ENCODE results near the gene SMPX. TPM values are rescaled to one million over a fixed set of nuclear protein-coding genes. Genes with fewer than 3 reads are reported as not detected.
A peak's percentile ranks its signal among the peaks of the same experiment; 100 is the strongest.

The SMPX gene
- total RNA-seq, 1 donor from 2014 or later: not detected

DNA sequence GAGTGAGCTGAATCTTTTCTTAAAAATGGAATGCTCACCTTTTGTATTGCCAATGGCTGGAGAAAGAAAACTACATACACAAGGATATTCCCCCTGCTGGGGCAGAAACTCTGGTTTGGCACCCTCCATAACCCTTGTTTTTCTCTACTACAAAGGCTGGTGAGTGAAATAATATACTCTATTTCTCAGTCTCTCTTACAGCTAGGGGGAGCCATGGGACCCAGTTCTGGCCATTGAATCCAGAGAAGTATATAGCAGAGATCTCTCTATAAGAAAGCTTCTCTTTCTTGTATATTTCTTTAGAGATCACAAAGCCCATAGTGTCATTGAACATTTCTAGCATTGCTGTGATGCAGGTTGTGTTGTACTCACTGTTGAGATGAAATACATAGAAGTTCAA, 49.8 kb downstream of the SMPX start:
- TF ChIP-seq, protein P1, sequence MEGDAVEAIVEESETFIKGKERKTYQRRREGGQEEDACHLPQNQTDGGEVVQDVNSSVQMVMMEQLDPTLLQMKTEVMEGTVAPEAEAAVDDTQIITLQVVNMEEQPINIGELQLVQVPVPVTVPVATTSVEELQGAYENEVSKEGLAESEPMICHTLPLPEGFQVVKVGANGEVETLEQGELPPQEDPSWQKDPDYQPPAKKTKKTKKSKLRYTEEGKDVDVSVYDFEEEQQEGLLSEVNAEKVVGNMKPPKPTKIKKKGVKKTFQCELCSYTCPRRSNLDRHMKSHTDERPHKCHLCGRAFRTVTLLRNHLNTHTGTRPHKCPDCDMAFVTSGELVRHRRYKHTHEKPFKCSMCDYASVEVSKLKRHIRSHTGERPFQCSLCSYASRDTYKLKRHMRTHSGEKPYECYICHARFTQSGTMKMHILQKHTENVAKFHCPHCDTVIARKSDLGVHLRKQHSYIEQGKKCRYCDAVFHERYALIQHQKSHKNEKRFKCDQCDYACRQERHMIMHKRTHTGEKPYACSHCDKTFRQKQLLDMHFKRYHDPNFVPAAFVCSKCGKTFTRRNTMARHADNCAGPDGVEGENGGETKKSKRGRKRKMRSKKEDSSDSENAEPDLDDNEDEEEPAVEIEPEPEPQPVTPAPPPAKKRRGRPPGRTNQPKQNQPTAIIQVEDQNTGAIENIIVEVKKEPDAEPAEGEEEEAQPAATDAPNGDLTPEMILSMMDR (IDR thresholded peaks at IDR 0.05; ENCODE audit: insufficient read depth, low read length, poor library complexity, severe bottlenecking): peak; percentile 14
- Histone ChIP-seq H3K27me3 (ENCODE audit: control insufficient read depth, insufficient read depth, low read length) (no peaks in the 10 kb centered on the region), H3K4me3 (ENCODE audit: low read depth, low read length) (no peak overlapping the region), H3K36me3 (ENCODE audit: control insufficient read depth, insufficient read depth, low read length) (no peaks in the 10 kb centered on the region)
- no peak for DNase-seq (ENCODE audit: low read depth)

DNA sequence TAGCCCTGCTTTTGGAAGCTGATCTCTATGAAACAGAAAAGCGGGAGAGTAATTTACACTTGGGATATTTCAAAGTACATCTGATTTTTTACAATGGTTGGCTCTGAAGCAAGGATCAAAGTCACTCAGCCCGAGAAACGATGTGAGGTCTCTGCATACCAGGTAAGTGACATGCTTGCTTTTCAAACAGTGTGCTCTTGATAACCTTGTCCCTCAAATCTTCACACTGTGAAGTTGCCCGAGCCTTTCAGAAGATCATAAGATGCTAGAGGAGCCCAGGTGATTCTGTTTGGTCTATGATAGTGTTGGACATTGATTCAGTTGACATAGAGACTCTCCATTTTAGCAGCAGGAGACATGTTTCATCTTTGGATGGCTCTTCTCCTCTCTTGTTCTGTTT, 52.7 kb downstream of the SMPX start:
- DNase-seq (ENCODE audit: low read depth): no peak
- Histone ChIP-seq H3K4me3 (ENCODE audit: low read depth, low read length) (no peak overlapping the region), H3K27me3 (ENCODE audit: control insufficient read depth, insufficient read depth, low read length) (no peaks in the 10 kb centered on the region), H3K36me3 (ENCODE audit: control insufficient read depth, insufficient read depth, low read length) (no peaks in the 10 kb centered on the region)
- TF ChIP-seq, protein P1 (IDR thresholded peaks at IDR 0.05; ENCODE audit: insufficient read depth, low read length, poor library complexity, severe bottlenecking): no peak

DNA sequence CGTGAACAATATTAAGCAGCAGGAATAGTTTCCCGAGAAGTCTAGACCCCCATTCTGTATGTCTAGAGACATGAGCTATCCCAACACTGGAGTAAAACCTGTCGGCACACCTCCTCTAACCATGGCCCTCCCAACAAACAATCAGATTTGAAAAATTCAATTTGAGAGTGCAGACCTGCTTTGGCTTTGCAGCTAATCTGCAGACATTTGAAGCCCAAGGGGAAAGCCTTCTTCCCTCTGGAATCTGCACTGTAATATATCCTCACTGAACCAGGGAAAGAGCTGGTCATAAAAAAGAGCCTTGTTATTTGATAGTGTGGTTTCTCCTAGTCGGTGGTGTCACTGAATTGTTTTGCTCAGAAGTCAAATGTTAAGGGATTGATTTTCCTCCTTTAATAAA, 55.2 kb downstream of the SMPX start:
- no peak for DNase-seq (ENCODE audit: low read depth)
- TF ChIP-seq, protein P1 (IDR thresholded peaks at IDR 0.05; ENCODE audit: insufficient read depth, low read length, poor library complexity, severe bottlenecking): no peak
- H3K36me3 ChIP-seq (ENCODE audit: control insufficient read depth, insufficient read depth, low read length): no peaks in the 10 kb centered on the region
- H3K4me3 ChIP-seq (ENCODE audit: low read depth, low read length): no peak overlapping the region
- H3K27me3 ChIP-seq (ENCODE audit: control insufficient read depth, insufficient read depth, low read length): no peaks in the 10 kb centered on the region

DNA sequence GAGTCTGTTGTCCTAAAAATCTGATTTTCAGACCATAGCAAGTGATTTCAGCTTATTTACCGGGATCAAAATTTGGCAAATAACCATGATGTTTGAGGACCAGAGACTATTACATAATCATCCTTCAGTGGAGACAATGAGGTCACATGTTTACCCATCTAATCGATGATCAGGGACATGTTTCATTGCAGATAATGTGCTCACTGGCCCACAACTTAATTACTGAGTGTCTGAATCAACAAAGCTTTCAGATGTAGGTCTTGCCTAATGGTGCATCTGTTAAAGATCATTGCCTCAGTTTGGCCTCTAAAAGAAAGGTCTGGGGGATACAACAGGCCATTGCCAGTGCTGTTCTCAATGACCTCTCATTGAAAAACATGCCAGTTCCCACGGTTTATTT, 56.9 kb downstream of the SMPX start:
- H3K36me3 ChIP-seq (ENCODE audit: control insufficient read depth, insufficient read depth, low read length): no peaks in the 10 kb centered on the region
- no peak for DNase-seq (ENCODE audit: low read depth)
- H3K27me3 ChIP-seq (ENCODE audit: control insufficient read depth, insufficient read depth, low read length): no peaks in the 10 kb centered on the region
- no peak overlapping the region for H3K4me3 ChIP-seq (ENCODE audit: low read depth, low read length)
- TF ChIP-seq, protein P1 (IDR thresholded peaks at IDR 0.05; ENCODE audit: insufficient read depth, low read length, poor library complexity, severe bottlenecking): no peak

DNA sequence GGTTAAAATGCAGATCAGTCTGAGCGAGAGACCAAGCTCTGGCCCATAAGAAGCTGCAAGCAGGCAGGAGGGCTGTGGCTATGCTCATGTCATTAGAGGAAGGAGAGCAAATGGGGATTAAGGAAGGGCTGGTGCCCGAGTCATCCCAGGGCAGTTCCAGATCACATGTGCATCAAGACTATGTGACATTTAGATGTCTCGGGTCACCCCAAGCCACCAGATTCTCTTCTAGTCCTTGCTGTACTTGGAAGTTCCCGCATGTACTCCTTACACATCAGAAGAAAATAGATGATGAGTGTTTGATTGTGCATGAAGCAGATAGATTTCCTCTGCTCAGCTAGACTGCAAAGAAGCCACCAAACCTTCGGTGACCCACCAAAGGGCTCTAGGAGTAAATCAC, 57.6 kb downstream of the SMPX start:
- H3K27me3 ChIP-seq (ENCODE audit: control insufficient read depth, insufficient read depth, low read length): no peaks in the 10 kb centered on the region
- TF ChIP-seq, protein P1 (IDR thresholded peaks at IDR 0.05; ENCODE audit: insufficient read depth, low read length, poor library complexity, severe bottlenecking): no peak
- no peak for DNase-seq (ENCODE audit: low read depth)
- no peak overlapping the region for H3K4me3 ChIP-seq (ENCODE audit: low read depth, low read length)
- H3K36me3 ChIP-seq (ENCODE audit: control insufficient read depth, insufficient read depth, low read length): no peaks in the 10 kb centered on the region

DNA sequence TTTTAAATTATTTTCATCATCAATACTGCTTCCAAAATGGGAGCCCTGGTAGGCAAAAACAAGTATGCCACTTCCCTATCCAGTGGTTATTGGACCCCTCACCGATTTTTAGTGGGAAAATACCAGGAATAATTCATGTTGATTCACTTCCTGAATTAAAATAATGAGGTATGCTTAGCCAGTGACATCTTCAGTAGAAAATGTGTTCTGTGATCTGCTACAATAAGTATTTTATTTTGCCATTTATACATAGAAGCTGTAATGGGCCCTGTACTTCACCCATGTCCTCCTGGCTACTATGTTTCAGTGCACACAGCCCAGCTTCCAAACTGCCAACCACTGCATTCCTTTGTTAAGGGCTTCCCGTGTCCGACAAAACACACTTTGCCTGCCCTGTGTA, 58.8 kb downstream of the SMPX start:
- H3K36me3 ChIP-seq (ENCODE audit: control insufficient read depth, insufficient read depth, low read length): no peaks in the 10 kb centered on the region
- H3K27me3 ChIP-seq (ENCODE audit: control insufficient read depth, insufficient read depth, low read length): no peaks in the 10 kb centered on the region
- no peak overlapping the region for H3K4me3 ChIP-seq (ENCODE audit: low read depth, low read length)
- TF ChIP-seq, protein P1 (IDR thresholded peaks at IDR 0.05; ENCODE audit: insufficient read depth, low read length, poor library complexity, severe bottlenecking): no peak
- DNase-seq (ENCODE audit: low read depth): no peak
